IPS-18c (cell line): ENCODE measurements around the gene ADAM23.

ENCODE experiments used
- H3K4me3 ChIP-seq: 2 replicates; pipeline ENCODE4 v1.7.0; 2013; ENCODE audit warnings: low read depth, mild to moderate bottlenecking, low read length, moderate library complexity; ENCODE audit not compliant: insufficient read depth
- H3K9me3 ChIP-seq: one replicate; pipeline ENCODE4 v1.6.1; 2013; ENCODE audit warnings: mild to moderate bottlenecking, low read length, moderate library complexity; ENCODE audit not compliant: control insufficient read depth, insufficient read depth

Gene ADAM23

GRCh38 chr2:206433686-206434085 is 9.6 kb upstream of the ADAM23 start:
- H3K9me3 ChIP-seq, result no peaks in the 10 kb centered on the region

GRCh38 chr2:206435742-206436141 is 7.6 kb upstream of the ADAM23 start:
- no peaks in the 10 kb centered on the region for H3K9me3 ChIP-seq

More at GRCh38 chr2:206433686-206434085, 9.6 kb upstream of the ADAM23 start:
- H3K4me3 ChIP-seq, result no peak overlapping the region

GRCh38 chr2:206438196-206438724 is 5.1 kb upstream of the ADAM23 start:
- Histone ChIP-seq H3K9me3 (no peaks in the 10 kb centered on the region), H3K4me3 (no peak overlapping the region)

More at GRCh38 chr2:206435742-206436141, 7.6 kb upstream of the ADAM23 start:
- no peak overlapping the region for H3K4me3 ChIP-seq

GRCh38 chr2:206442474-206442832 is 879 bp upstream of the ADAM23 start:
- H3K4me3 ChIP-seq, result peak overlapping the region; percentile 50; the same call in 1 of the 2 replicates
- H3K9me3 ChIP-seq, result no peaks in the 10 kb centered on the region

GRCh38 chr2:206443735-206444527 is 599 bp downstream of the ADAM23 start:
- Histone ChIP-seq H3K4me3 (peak overlapping the region; percentile 74), H3K9me3 (no peaks in the 10 kb centered on the region)

GRCh38 chr2:206445948-206446347 is 2.6 kb downstream of the ADAM23 start:
- no peaks in the 10 kb centered on the region for H3K9me3 ChIP-seq
- no peak overlapping the region for H3K4me3 ChIP-seq

GRCh38 chr2:206452242-206452641 is 8.9 kb downstream of the ADAM23 start:
- Histone ChIP-seq H3K4me3 (no peak overlapping the region), H3K9me3 (no peaks in the 10 kb centered on the region)

- Histone ChIP-seq H3K4me3 (no peak overlapping the region), H3K9me3 (no peaks in the 10 kb centered on the region)
These were observed 9.4 kb downstream of the ADAM23 start for GRCh38 chr2:206452750-206453149.

GRCh38 chr2:206456078-206456754 is 12.9 kb downstream of the ADAM23 start:
- H3K4me3 ChIP-seq, result no peak overlapping the region
- H3K9me3 ChIP-seq, result no peaks in the 10 kb centered on the region

- no peaks in the 10 kb centered on the region for H3K9me3 ChIP-seq
- H3K4me3 ChIP-seq, result no peak overlapping the region
These were observed 13.9 kb downstream of the ADAM23 start for GRCh38 chr2:206457188-206457634.

- Histone ChIP-seq H3K4me3 (no peak overlapping the region), H3K9me3 (peaks cover 2% of the 10 kb centered on the region)
These were observed 19.0 kb downstream of the ADAM23 start for GRCh38 chr2:206462240-206462854.

- peaks cover 4% of the 10 kb centered on the region for H3K9me3 ChIP-seq
- H3K4me3 ChIP-seq, result no peak overlapping the region
These were observed 20.4 kb downstream of the ADAM23 start for GRCh38 chr2:206463685-206464084.

GRCh38 chr2:206464597-206464996 is 21.3 kb downstream of the ADAM23 start:
- no peak overlapping the region for H3K4me3 ChIP-seq
- H3K9me3 ChIP-seq, result peaks cover 4% of the 10 kb centered on the region

GRCh38 chr2:206471524-206472062 is 28.3 kb downstream of the ADAM23 start:
- Histone ChIP-seq H3K9me3 (peaks cover 4% of the 10 kb centered on the region), H3K4me3 (no peak overlapping the region)

- Histone ChIP-seq H3K9me3 (peaks cover 2% of the 10 kb centered on the region), H3K4me3 (no peak overlapping the region)
These were observed 28.8 kb downstream of the ADAM23 start for GRCh38 chr2:206472094-206472493.

GRCh38 chr2:206474099-206474498 is 30.8 kb downstream of the ADAM23 start:
- Histone ChIP-seq H3K4me3 (no peak overlapping the region), H3K9me3 (no peaks in the 10 kb centered on the region)

GRCh38 chr2:206477296-206477695 is 34.0 kb downstream of the ADAM23 start:
- Histone ChIP-seq H3K9me3 (no peaks in the 10 kb centered on the region), H3K4me3 (no peak overlapping the region)
